ENCODE data around the gene AMBRA1. TPM values are rescaled to one million over a fixed set of nuclear protein-coding genes. Genes with fewer than 3 reads are reported as not detected.

The AMBRA1 gene
- total RNA-seq, 2 donors from 2014 or later: 56.2 to 60.7 TPM

- TF ChIP-seq POLR2A (IDR thresholded peaks at IDR 0.05) (no peak), CTCF (IDR thresholded peaks at IDR 0.05) (no peak), POLR2AphosphoS5 (IDR thresholded peaks at IDR 0.05) (no peak)
- no peak overlapping the region for H3K4me3 ChIP-seq
- H3K27ac ChIP-seq: no peak overlapping the region
- DNase-seq (ENCODE audit: low spot score): no peak
- 79% methylated on average over 3 of the region's 3 CpGs for WGBS
- H3K4me1 ChIP-seq (replicated peaks): no peaks in the 10 kb centered on the region
- H3K27me3 ChIP-seq (replicated peaks; ENCODE audit: insufficient read depth): no peaks in the 10 kb centered on the region
- intact Hi-C loops (cut with DNase I): no loop called here
- H3K36me3 ChIP-seq: no peaks in the 10 kb centered on the region
- no peaks in the 10 kb centered on the region for H3K9me3 ChIP-seq
These were observed 142.9 kb downstream of the AMBRA1 start for GRCh38 chr11:46450846-46451477.

- no peak for DNase-seq (ENCODE audit: low spot score)
- no peak overlapping the region for H3K27ac ChIP-seq
- TF ChIP-seq CTCF (IDR thresholded peaks at IDR 0.05) (no peak), POLR2AphosphoS5 (IDR thresholded peaks at IDR 0.05) (no peak), POLR2A (IDR thresholded peaks at IDR 0.05) (no peak)
- H3K27me3 ChIP-seq (replicated peaks; ENCODE audit: insufficient read depth): no peaks in the 10 kb centered on the region
- intact Hi-C loops (cut with DNase I): loop anchor here (5.0 kb wide), 1 partner anchor 90 kb away; no protein-coding TSS in a partner anchor
- WGBS: 96% methylated on average over 2 of the region's 2 CpGs
- H3K4me1 ChIP-seq (replicated peaks): no peaks in the 10 kb centered on the region
- H3K9me3 ChIP-seq: no peaks in the 10 kb centered on the region
- no peak overlapping the region for H3K4me3 ChIP-seq
- no peaks in the 10 kb centered on the region for H3K36me3 ChIP-seq
These were observed 146.3 kb downstream of the AMBRA1 start for GRCh38 chr11:46447544-46447943.

- H3K27me3 ChIP-seq (replicated peaks; ENCODE audit: insufficient read depth): no peaks in the 10 kb centered on the region
- intact Hi-C loops (cut with DNase I): loop anchor here (5.0 kb wide), 1 partner anchor 91 kb away; no protein-coding TSS in a partner anchor
- TF ChIP-seq POLR2AphosphoS5 (IDR thresholded peaks at IDR 0.05) (no peak), POLR2A (IDR thresholded peaks at IDR 0.05) (no peak), CTCF (IDR thresholded peaks at IDR 0.05) (no peak)
- H3K4me1 ChIP-seq (replicated peaks): no peaks in the 10 kb centered on the region
- no peaks in the 10 kb centered on the region for H3K36me3 ChIP-seq
- whole genome bisulfite sequencing: 40% methylated on average over 4 of the region's 4 CpGs
- H3K4me3 ChIP-seq: no peak overlapping the region
- no peaks in the 10 kb centered on the region for H3K9me3 ChIP-seq
- H3K27ac ChIP-seq: no peak overlapping the region
- no peak for DNase-seq (ENCODE audit: low spot score)
These were observed 147.7 kb downstream of the AMBRA1 start for GRCh38 chr11:46445920-46446771.

GRCh38 chr11:46445192-46445919 is 148.5 kb downstream of the AMBRA1 start:
- no peaks in the 10 kb centered on the region for H3K4me1 ChIP-seq (replicated peaks)
- no peak overlapping the region for H3K27ac ChIP-seq
- intact Hi-C loops (cut with DNase I): loop anchor here (5.0 kb wide), 1 partner anchor 92 kb away; no protein-coding TSS in a partner anchor
- no peaks in the 10 kb centered on the region for H3K36me3 ChIP-seq
- WGBS: 88% methylated on average over 4 of the region's 4 CpGs
- no peaks in the 10 kb centered on the region for H3K9me3 ChIP-seq
- DNase-seq (ENCODE audit: low spot score): no peak
- H3K27me3 ChIP-seq (replicated peaks; ENCODE audit: insufficient read depth): no peaks in the 10 kb centered on the region
- no peak overlapping the region for H3K4me3 ChIP-seq
- TF ChIP-seq CTCF (IDR thresholded peaks at IDR 0.05) (no peak), POLR2A (IDR thresholded peaks at IDR 0.05) (no peak), POLR2AphosphoS5 (IDR thresholded peaks at IDR 0.05) (no peak)

All from prostate gland (tissue), 2 donors.